Stimulated activated naive B cell treated with anti-CD40 and anti-IgM and Interleukin-4, amounts not matched to agents 10 μg/mL and 1 μg/mL and 100 μg/mL, for 72 hours (primary cell): ENCODE results near the gene CYP4F3.

Source experiments
- ATAC-seq, 2 donors: fragments of 150-1000 bp; cut with Tn5 transposase; replicated peaks; 2 replicates each; pipeline ENCODE4 v1.10.0; 2021; ENCODE audit warnings: moderate library complexity in 1 of 2
- DNase-seq: peaks from one replicate; pipeline ENCODE4 v3.0.0; 2021
- H3K27ac Mint-ChIP-seq: one replicate; pipeline ENCODE4 v1.8.0; 2022; ENCODE audit warnings: mild to moderate bottlenecking, mixed read lengths
- H3K27me3 Mint-ChIP-seq, 2 donors: one replicate each; pipeline ENCODE4 v1.8.0; 2022; ENCODE audit warnings: mixed read lengths in 2 of 2
- H3K36me3 Mint-ChIP-seq, 2 donors: one replicate each; pipeline ENCODE4 v1.8.0; 2022; ENCODE audit warnings: mixed read lengths in 2 of 2, mild to moderate bottlenecking in 1 of 2
- H3K4me1 Mint-ChIP-seq, 2 donors: one replicate each; pipeline ENCODE4 v1.8.0; 2022; ENCODE audit warnings: mixed read lengths in 2 of 2, mild to moderate bottlenecking in 1 of 2
- H3K4me3 Mint-ChIP-seq, 2 donors: one replicate each; pipeline ENCODE4 v1.8.0; 2022; ENCODE audit warnings: mild to moderate bottlenecking in 2 of 2, mixed read lengths in 2 of 2, moderate library complexity in 1 of 2
- H3K9me3 Mint-ChIP-seq, 2 donors: one replicate each; pipeline ENCODE4 v1.8.0; 2022; ENCODE audit warnings: mixed read lengths in 2 of 2, mild to moderate bottlenecking in 1 of 2

Gene CYP4F3

GRCh38 chr19:15616627-15617270 lies 23.9 kb upstream of the CYP4F3 start:
- Mint-ChIP-seq H3K9me3 (no peaks in the 10 kb centered on the region), H3K27ac (no peak overlapping the region), H3K4me3 (no peak overlapping the region), H3K36me3 (no peaks in the 10 kb centered on the region), H3K4me1 (peaks cover 0 to 2% of the 10 kb centered on the region in 2 donors), H3K27me3 (peaks cover 54 to 55% of the 10 kb centered on the region in 2 donors)
- ATAC-seq (no peak), DNase-seq (no peak)

- H3K27ac Mint-ChIP-seq = no peak overlapping the region
- DNase-seq = no peak
- H3K9me3 Mint-ChIP-seq = no peaks in the 10 kb centered on the region
- H3K36me3 Mint-ChIP-seq = no peaks in the 10 kb centered on the region
- no peak for ATAC-seq
- no peak overlapping the region for H3K4me3 Mint-ChIP-seq
- peaks cover 56 to 63% of the 10 kb centered on the region in 2 donors for H3K27me3 Mint-ChIP-seq
- peaks cover 0 to 2% of the 10 kb centered on the region in 2 donors for H3K4me1 Mint-ChIP-seq
Measured at GRCh38 chr19:15618321-15618720, 22.4 kb upstream of the CYP4F3 start.

GRCh38 chr19:15621801-15622200 lies 18.9 kb upstream of the CYP4F3 start:
- H3K4me1 Mint-ChIP-seq = no peaks in the 10 kb centered on the region
- H3K27ac Mint-ChIP-seq = no peak overlapping the region
- no peaks in the 10 kb centered on the region for H3K36me3 Mint-ChIP-seq
- DNase-seq (no peak), ATAC-seq (no peak)
- no peaks in the 10 kb centered on the region for H3K9me3 Mint-ChIP-seq
- no peak overlapping the region for H3K4me3 Mint-ChIP-seq
- peaks cover 33 to 48% of the 10 kb centered on the region in 2 donors for H3K27me3 Mint-ChIP-seq

GRCh38 chr19:15622991-15623390 lies 17.7 kb upstream of the CYP4F3 start:
- no peaks in the 10 kb centered on the region for H3K4me1 Mint-ChIP-seq
- ATAC-seq = no peak
- no peak overlapping the region for H3K4me3 Mint-ChIP-seq
- H3K27ac Mint-ChIP-seq = no peak overlapping the region
- no peak for DNase-seq
- peaks cover 28 to 43% of the 10 kb centered on the region in 2 donors for H3K27me3 Mint-ChIP-seq
- no peaks in the 10 kb centered on the region for H3K36me3 Mint-ChIP-seq
- H3K9me3 Mint-ChIP-seq = no peaks in the 10 kb centered on the region

GRCh38 chr19:15623711-15624318 lies 16.9 kb upstream of the CYP4F3 start:
- no peak overlapping the region for H3K27ac Mint-ChIP-seq
- no peaks in the 10 kb centered on the region for H3K9me3 Mint-ChIP-seq
- DNase-seq (no peak), ATAC-seq (no peak)
- no peaks in the 10 kb centered on the region for H3K36me3 Mint-ChIP-seq
- peaks cover 28 to 44% of the 10 kb centered on the region in 2 donors for H3K27me3 Mint-ChIP-seq
- no peaks in the 10 kb centered on the region for H3K4me1 Mint-ChIP-seq
- H3K4me3 Mint-ChIP-seq = no peak overlapping the region

- Mint-ChIP-seq H3K9me3 (no peaks in the 10 kb centered on the region), H3K36me3 (no peaks in the 10 kb centered on the region), H3K4me1 (peaks cover 5 to 6% of the 10 kb centered on the region in 2 donors), H3K27ac (no peak overlapping the region), H3K27me3 (peaks cover 28 to 29% of the 10 kb centered on the region in 2 donors), H3K4me3 (no peak overlapping the region)
- ATAC-seq (no peak), DNase-seq (no peak)
Measured at GRCh38 chr19:15628236-15629002, 12.3 kb upstream of the CYP4F3 start.

- H3K4me3 Mint-ChIP-seq = peak overlapping the region in 1 of 2 donors; percentile 19
- peaks cover 5 to 6% of the 10 kb centered on the region in 2 donors for H3K4me1 Mint-ChIP-seq
- peak; percentile 66 for DNase-seq
- H3K9me3 Mint-ChIP-seq = no peaks in the 10 kb centered on the region
- peaks cover 20 to 23% of the 10 kb centered on the region in 2 donors for H3K27me3 Mint-ChIP-seq
- no peak overlapping the region for H3K27ac Mint-ChIP-seq
- H3K36me3 Mint-ChIP-seq = no peaks in the 10 kb centered on the region
- ATAC-seq = peak; percentile 98 to 99
Measured at GRCh38 chr19:15629003-15629880, 11.5 kb upstream of the CYP4F3 start.

GRCh38 chr19:15631817-15632216 lies 8.9 kb upstream of the CYP4F3 start:
- Mint-ChIP-seq H3K4me1 (peaks cover 5 to 6% of the 10 kb centered on the region in 2 donors), H3K36me3 (no peaks in the 10 kb centered on the region), H3K4me3 (no peak overlapping the region), H3K9me3 (no peaks in the 10 kb centered on the region), H3K27ac (no peak overlapping the region), H3K27me3 (peaks cover 35 to 45% of the 10 kb centered on the region in 2 donors)
- no peak for DNase-seq
- no peak for ATAC-seq

- no peaks in the 10 kb centered on the region for H3K9me3 Mint-ChIP-seq
- DNase-seq (no peak), ATAC-seq (peak; percentile 37 to 61)
- H3K27me3 Mint-ChIP-seq = peaks cover 32 to 46% of the 10 kb centered on the region in 2 donors
- H3K4me3 Mint-ChIP-seq = no peak overlapping the region
- H3K36me3 Mint-ChIP-seq = no peaks in the 10 kb centered on the region
- no peak overlapping the region for H3K27ac Mint-ChIP-seq
- H3K4me1 Mint-ChIP-seq = peaks cover 5 to 6% of the 10 kb centered on the region in 2 donors
Measured at GRCh38 chr19:15633082-15633835, 7.4 kb upstream of the CYP4F3 start.

- Mint-ChIP-seq H3K9me3 (no peaks in the 10 kb centered on the region), H3K36me3 (no peaks in the 10 kb centered on the region), H3K27me3 (peaks cover 28 to 43% of the 10 kb centered on the region in 2 donors), H3K4me1 (peaks cover 5 to 6% of the 10 kb centered on the region in 2 donors), H3K4me3 (no peak overlapping the region), H3K27ac (no peak overlapping the region)
- ATAC-seq (no peak), DNase-seq (no peak)
Measured at GRCh38 chr19:15634105-15634504, 6.6 kb upstream of the CYP4F3 start.

- Mint-ChIP-seq H3K4me3 (no peak overlapping the region), H3K4me1 (peaks cover 5 to 8% of the 10 kb centered on the region in 2 donors), H3K36me3 (no peaks in the 10 kb centered on the region), H3K27ac (no peak overlapping the region), H3K9me3 (no peaks in the 10 kb centered on the region), H3K27me3 (peaks cover 34 to 52% of the 10 kb centered on the region in 2 donors)
- DNase-seq = no peak
- no peak for ATAC-seq
Measured at GRCh38 chr19:15635016-15635805, 5.5 kb upstream of the CYP4F3 start.

- peaks cover 7 to 16% of the 10 kb centered on the region in 2 donors for H3K4me1 Mint-ChIP-seq
- peaks cover 30 to 48% of the 10 kb centered on the region in 2 donors for H3K27me3 Mint-ChIP-seq
- H3K27ac Mint-ChIP-seq = no peak overlapping the region
- no peak for DNase-seq
- H3K36me3 Mint-ChIP-seq = no peaks in the 10 kb centered on the region
- ATAC-seq = no peak
- H3K4me3 Mint-ChIP-seq = no peak overlapping the region
- no peaks in the 10 kb centered on the region for H3K9me3 Mint-ChIP-seq
Measured at GRCh38 chr19:15636026-15636425, 4.7 kb upstream of the CYP4F3 start.

- Mint-ChIP-seq H3K27ac (no peak overlapping the region), H3K36me3 (no peaks in the 10 kb centered on the region), H3K9me3 (peaks cover 10 to 11% of the 10 kb centered on the region in 2 donors), H3K27me3 (peaks cover 38 to 67% of the 10 kb centered on the region in 2 donors), H3K4me1 (peaks cover 13 to 28% of the 10 kb centered on the region in 2 donors), H3K4me3 (no peak overlapping the region)
- no peak for DNase-seq
- no peak for ATAC-seq
Measured at GRCh38 chr19:15639596-15639995, 1.1 kb upstream of the CYP4F3 start.
